Naive B cell (primary cell): Measurements from ENCODE around the gene WFS1. TPM values are rescaled to one million over a fixed set of nuclear protein-coding genes. Genes with fewer than 3 reads are reported as not detected.

Experiments used
- ATAC-seq, 2 donors: fragments of 150-1000 bp; cut with Tn5 transposase; 2 replicates each; pipeline ENCODE4 v1.10.0; 2021; ENCODE audit warnings: low read depth in 2 of 2, mild to moderate bottlenecking in 2 of 2, moderate library complexity in 2 of 2
- DNase-seq: peaks from one replicate; pipeline ENCODE4 v3.0.0; 2022
- H3K27ac Mint-ChIP-seq, 6 donors: one replicate each; pipeline ENCODE4 v1.8.0; 2020 to 2022; ENCODE audit warnings: mild to moderate bottlenecking in 6 of 6, mixed read lengths in 6 of 6, moderate library complexity in 5 of 6, inconsistent platforms in 2 of 6
- H3K27me3 Mint-ChIP-seq, 3 donors: one replicate each; pipeline ENCODE4 v1.8.0; 2021 to 2022; ENCODE audit warnings: mixed read lengths in 3 of 3, mild to moderate bottlenecking in 1 of 3
- H3K36me3 Mint-ChIP-seq, 2 donors: one replicate each; pipeline ENCODE4 v1.8.0; 2020 to 2022; ENCODE audit warnings: mixed read lengths in 2 of 2, inconsistent platforms in 1 of 2, mild to moderate bottlenecking in 1 of 2
- H3K4me1 Mint-ChIP-seq, 3 donors: one replicate each; pipeline ENCODE4 v1.8.0; 2020 to 2022; ENCODE audit warnings: mixed read lengths in 3 of 3, inconsistent platforms in 1 of 3, mild to moderate bottlenecking in 1 of 3, moderate library complexity in 1 of 3
- H3K4me3 Mint-ChIP-seq, 8 donors: one replicate each; pipeline ENCODE4 v1.8.0; 2020 to 2022; ENCODE audit warnings: mild to moderate bottlenecking in 8 of 8, mixed read lengths in 8 of 8, moderate library complexity in 8 of 8, inconsistent platforms in 2 of 8
- H3K9me3 Mint-ChIP-seq, 7 donors: one replicate each; pipeline ENCODE4 v1.8.0; 2020 to 2022; ENCODE audit warnings: mixed read lengths in 7 of 7, mild to moderate bottlenecking in 5 of 7, inconsistent platforms in 2 of 7, moderate library complexity in 1 of 7
- polyA plus RNA-seq, 6 donors: library from polyadenylated mRNA; unstranded; fragments of 300-500 nt; fragmentation: Illumina TruSeq; gene quantifications; one replicate each; pipeline ENCODE4 v1.2.3, GENCODE V29; 2021; ENCODE audit warnings: low read depth in 6 of 6

WFS1 gene
- polyA plus RNA-seq, 6 donors from 2014 or later: 1.5 to 6.0 (median 3.1) TPM

- H3K4me3 Mint-ChIP-seq: peak overlapping the region in 1 of 8 donors; percentile 23
- peaks cover 0 to 25% (median 4%) of the 10 kb centered on the region in 7 donors for H3K9me3 Mint-ChIP-seq
- DNase-seq (no peak), ATAC-seq (no peak)
- H3K27me3 Mint-ChIP-seq: peaks cover 33 to 70% (median 68%) of the 10 kb centered on the region in 3 donors
- H3K36me3 Mint-ChIP-seq: peaks cover 0 to 8% of the 10 kb centered on the region in 2 donors
- peak overlapping the region in 2 of 6 donors; percentile 52 to 64 for H3K27ac Mint-ChIP-seq
- peaks cover 12 to 17% (median 17%) of the 10 kb centered on the region in 3 donors for H3K4me1 Mint-ChIP-seq
Observed at GRCh38 chr4:6335040-6335590, 65.5 kb downstream of the WFS1 start.

DNA sequence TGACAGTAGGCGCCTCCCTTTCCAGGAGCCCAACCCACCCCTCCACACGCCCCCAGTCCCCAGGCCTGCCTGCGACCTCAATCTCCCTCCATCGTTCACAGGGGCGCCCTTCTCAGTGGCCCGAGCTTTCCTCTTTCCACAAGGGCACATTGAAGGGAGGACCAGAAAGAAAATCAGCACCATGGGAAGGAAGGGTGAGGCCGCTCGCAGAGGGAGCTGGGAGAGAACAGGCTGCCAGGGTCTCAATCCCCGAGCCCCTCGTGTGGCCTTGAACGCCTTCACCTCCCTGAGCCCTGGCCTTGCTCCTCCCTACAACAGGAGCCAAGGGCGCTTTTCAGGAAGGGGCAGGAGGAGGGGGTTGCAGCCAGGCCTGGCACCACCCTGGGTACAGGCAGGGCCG, 66.5 kb downstream of the WFS1 start:
- Mint-ChIP-seq H3K36me3 (peaks cover 0 to 8% of the 10 kb centered on the region in 2 donors), H3K9me3 (peaks cover 0 to 23% (median 4%) of the 10 kb centered on the region in 7 donors), H3K4me1 (peaks cover 12 to 17% (median 17%) of the 10 kb centered on the region in 3 donors), H3K4me3 (no peak overlapping the region), H3K27ac (no peak overlapping the region), H3K27me3 (peaks cover 23 to 72% (median 72%) of the 10 kb centered on the region in 3 donors)
- DNase-seq (no peak), ATAC-seq (no peak)

DNA sequence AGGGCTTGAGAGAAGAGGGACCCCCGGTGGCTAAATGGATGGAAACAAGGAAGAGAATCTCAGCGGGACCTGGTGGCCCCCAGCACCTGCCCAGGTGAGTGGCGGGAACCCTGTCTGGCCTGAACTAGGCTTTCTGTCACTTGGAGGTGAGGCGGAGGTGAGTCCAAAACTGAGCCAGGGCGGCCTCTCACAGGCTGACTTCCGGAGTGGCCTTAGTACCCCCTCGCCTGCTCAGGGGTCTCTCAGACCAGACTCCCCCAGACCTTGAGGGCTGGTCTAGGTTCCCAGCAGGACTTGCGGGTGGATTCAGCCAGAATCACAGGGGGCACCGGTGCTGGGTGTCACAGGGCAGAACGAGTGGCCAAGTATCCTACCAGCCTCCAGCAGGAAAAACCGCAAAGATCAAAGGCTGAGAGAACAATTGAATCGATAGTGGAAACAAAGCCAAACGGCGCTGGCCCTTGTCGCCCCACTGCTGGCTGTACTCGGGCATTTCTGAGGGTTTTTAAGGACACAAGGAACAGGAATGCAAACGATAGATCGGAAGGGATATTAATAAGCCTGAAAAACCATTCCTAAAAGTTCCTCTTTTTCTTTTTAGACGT, 67.8 kb downstream of the WFS1 start:
- Mint-ChIP-seq H3K4me1 (peaks cover 12 to 17% (median 17%) of the 10 kb centered on the region in 3 donors), H3K36me3 (peaks cover 0 to 8% of the 10 kb centered on the region in 2 donors), H3K27ac (no peak overlapping the region), H3K27me3 (peaks cover 32 to 77% (median 71%) of the 10 kb centered on the region in 3 donors), H3K4me3 (peak overlapping the region in 1 of 8 donors; percentile 13), H3K9me3 (peaks cover 0 to 14% (median 0%) of the 10 kb centered on the region in 7 donors)
- ATAC-seq (no peak), DNase-seq (no peak)

DNA sequence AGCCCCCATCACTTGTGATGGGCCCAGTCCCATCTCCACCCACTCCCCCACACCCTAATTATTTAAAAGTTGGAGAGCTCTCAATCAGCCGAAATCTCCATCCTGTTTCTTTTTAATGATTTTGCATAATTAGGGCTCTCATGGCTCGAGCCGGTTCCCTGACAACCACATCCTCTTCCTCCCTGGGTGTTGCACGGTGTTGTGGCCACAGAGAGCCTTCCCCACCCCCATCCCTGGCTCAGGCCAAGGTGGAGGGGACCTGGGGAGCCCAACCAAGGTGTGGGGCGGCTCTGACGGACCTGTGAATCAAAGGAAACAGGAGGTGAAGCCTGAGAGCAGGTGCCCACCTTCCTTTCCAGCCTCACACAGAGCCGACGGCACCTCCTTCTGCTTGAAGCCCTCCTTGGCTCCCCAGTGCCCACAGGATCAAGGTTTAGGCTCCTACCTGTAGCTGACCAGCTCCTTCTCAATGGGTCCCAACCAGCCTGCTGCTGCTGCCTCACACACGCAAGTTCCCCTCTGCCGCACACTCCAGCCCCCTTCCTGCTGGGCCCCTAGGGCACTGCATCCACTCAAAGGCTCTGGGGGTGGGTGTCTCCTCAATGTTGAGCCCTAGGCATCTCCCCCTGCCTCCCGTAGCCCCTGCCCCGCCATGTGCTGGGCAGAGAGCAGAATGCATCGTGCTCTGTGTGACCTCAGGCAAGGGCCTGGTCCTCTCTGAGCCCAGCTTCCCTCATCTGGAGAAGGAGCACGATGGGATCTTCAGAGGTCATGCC, 68.7 kb downstream of the WFS1 start:
- peaks cover 0 to 14% (median 0%) of the 10 kb centered on the region in 7 donors for H3K9me3 Mint-ChIP-seq
- no peak for ATAC-seq
- H3K36me3 Mint-ChIP-seq: peaks cover 0 to 8% of the 10 kb centered on the region in 2 donors
- H3K27me3 Mint-ChIP-seq: peaks cover 28 to 70% (median 61%) of the 10 kb centered on the region in 3 donors
- no peak for DNase-seq
- no peak overlapping the region for H3K27ac Mint-ChIP-seq
- peaks cover 12 to 17% (median 17%) of the 10 kb centered on the region in 3 donors for H3K4me1 Mint-ChIP-seq
- H3K4me3 Mint-ChIP-seq: peak overlapping the region in 3 of 8 donors; percentile 13 to 65 (median 29)

DNA sequence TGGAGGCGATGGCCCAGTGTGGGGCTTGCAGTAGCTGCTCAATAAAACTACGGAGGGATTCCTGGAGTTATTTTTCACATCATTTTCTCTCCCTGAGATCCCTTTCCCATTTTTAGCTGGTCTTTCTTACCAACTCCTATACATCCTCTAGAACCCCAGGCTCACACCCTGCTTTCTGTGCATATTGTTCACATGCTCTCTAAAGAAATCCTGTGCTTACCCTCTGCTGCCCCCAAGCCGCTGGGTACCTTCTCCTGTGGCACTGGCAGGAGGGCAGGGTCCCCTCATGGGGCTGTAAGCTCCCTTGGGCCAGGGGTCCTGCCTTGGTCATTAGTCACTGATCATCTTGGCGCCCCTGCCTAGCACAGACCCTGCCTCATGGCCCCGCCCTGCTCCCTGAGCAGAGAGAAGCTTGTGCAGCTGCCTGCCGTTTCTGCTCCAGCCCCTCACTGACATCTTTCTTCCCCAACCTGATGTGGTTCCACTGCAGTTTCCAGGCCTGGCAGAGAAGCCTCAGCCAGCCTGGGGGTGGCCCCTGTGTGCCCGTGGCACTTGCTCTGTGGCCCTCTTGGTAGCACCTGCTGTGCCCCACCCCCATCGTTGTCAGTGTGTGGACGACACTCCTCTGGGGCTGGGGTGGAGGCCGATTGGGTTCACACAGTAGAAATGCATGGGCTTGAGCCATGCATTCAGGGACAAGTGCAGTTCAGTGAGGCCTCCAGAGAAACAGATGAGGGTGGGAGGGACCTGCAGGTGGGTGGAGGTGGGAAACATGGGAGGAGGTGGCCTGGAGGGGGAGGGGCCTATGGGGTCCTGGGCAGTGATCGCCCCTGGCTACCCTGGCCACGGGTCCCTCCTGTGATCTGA, 69.5 kb downstream of the WFS1 start:
- H3K4me3 Mint-ChIP-seq: peak overlapping the region in 1 of 8 donors; percentile 68
- ATAC-seq: no peak
- no peak for DNase-seq
- peaks cover 0 to 9% (median 0%) of the 10 kb centered on the region in 7 donors for H3K9me3 Mint-ChIP-seq
- H3K4me1 Mint-ChIP-seq: peaks cover 12 to 17% (median 17%) of the 10 kb centered on the region in 3 donors
- peaks cover 28 to 70% (median 60%) of the 10 kb centered on the region in 3 donors for H3K27me3 Mint-ChIP-seq
- H3K36me3 Mint-ChIP-seq: peaks cover 0 to 8% of the 10 kb centered on the region in 2 donors
- peak overlapping the region in 1 of 6 donors; percentile 17 for H3K27ac Mint-ChIP-seq

DNA sequence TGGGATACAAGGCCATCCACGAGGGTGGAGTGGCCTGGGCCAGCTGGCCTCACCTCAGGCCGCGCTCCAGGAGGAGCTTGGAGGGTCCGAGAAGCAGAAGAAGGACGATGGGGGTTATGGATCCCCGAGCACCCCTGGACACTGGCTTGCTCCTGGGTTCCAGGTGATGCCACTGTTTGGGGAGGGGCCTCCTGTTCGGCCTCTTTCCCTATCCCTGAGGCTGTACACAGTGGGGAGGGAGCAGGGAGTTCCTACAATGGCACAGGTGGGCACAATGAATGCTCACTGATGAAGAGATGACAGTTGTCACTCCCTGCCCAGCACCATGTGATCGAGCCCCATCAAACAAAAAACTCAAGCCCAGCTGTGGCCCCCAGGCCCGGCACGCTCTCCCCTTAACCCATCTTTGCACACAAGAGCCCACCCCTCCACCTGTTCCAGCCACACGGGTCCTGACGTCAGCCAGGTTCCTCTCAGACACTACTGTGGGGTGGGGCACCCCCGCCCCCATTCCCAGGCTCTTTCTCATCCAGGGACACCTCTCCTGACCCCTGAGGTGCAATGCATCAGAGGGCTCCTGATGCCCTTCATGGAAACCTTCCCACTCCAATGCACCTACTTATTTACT, 70.3 kb downstream of the WFS1 start:
- Mint-ChIP-seq H3K36me3 (peaks cover 0 to 8% of the 10 kb centered on the region in 2 donors), H3K27ac (no peak overlapping the region), H3K4me1 (peaks cover 12 to 17% (median 17%) of the 10 kb centered on the region in 3 donors), H3K9me3 (peaks cover 0 to 4% (median 0%) of the 10 kb centered on the region in 7 donors), H3K4me3 (no peak overlapping the region), H3K27me3 (peaks cover 31 to 66% (median 53%) of the 10 kb centered on the region in 3 donors)
- DNase-seq (no peak), ATAC-seq (no peak)

- Mint-ChIP-seq H3K27ac (no peak overlapping the region), H3K4me3 (no peak overlapping the region), H3K36me3 (peaks cover 0 to 8% of the 10 kb centered on the region in 2 donors)
Observed at GRCh38 chr4:6340446-6341015, 70.9 kb downstream of the WFS1 start.

DNA sequence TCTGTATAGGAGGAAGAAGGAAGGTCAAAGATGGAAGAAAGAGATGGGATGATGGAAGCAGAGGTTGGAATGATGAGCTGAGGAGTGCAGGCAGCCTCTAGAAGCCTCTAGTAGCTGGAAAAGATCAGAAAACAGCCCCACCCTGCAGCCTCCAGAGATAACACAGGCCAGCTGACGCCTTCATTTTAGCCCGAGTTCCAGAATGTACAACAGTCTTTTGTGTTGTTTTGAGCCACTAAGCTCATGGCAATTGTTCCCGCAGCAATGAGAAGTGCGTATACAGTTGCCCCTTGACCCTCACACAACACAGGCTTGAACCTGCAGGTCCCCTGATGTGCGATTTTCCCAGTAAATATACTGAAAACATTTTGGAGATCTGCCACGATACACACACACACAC, 72.0 kb downstream of the WFS1 start:
- Mint-ChIP-seq H3K4me3 (no peak overlapping the region), H3K4me1 (peaks cover 12 to 17% (median 17%) of the 10 kb centered on the region in 3 donors), H3K36me3 (peaks cover 0 to 8% of the 10 kb centered on the region in 2 donors), H3K27me3 (peaks cover 27 to 51% (median 41%) of the 10 kb centered on the region in 3 donors), H3K9me3 (peaks cover 0 to 3% (median 0%) of the 10 kb centered on the region in 7 donors), H3K27ac (no peak overlapping the region)
- DNase-seq (no peak), ATAC-seq (no peak)

More at GRCh38 chr4:6340446-6341015, 70.9 kb downstream of the WFS1 start:
- ATAC-seq (no peak), DNase-seq (no peak)
- Mint-ChIP-seq H3K27me3 (peaks cover 27 to 60% (median 47%) of the 10 kb centered on the region in 3 donors), H3K4me1 (peaks cover 12 to 17% (median 17%) of the 10 kb centered on the region in 3 donors), H3K9me3 (peaks cover 0 to 2% (median 0%) of the 10 kb centered on the region in 7 donors)

GRCh38 chr4:6342530-6343293, 73.1 kb downstream of the WFS1 start:
- Mint-ChIP-seq H3K36me3 (peaks cover 0 to 8% of the 10 kb centered on the region in 2 donors), H3K4me3 (no peak overlapping the region), H3K9me3 (peaks cover 0 to 3% (median 0%) of the 10 kb centered on the region in 7 donors), H3K27ac (no peak overlapping the region), H3K4me1 (peaks cover 7 to 17% (median 10%) of the 10 kb centered on the region in 3 donors), H3K27me3 (peaks cover 20 to 41% (median 32%) of the 10 kb centered on the region in 3 donors)
- no peak for ATAC-seq
- no peak for DNase-seq

DNA sequence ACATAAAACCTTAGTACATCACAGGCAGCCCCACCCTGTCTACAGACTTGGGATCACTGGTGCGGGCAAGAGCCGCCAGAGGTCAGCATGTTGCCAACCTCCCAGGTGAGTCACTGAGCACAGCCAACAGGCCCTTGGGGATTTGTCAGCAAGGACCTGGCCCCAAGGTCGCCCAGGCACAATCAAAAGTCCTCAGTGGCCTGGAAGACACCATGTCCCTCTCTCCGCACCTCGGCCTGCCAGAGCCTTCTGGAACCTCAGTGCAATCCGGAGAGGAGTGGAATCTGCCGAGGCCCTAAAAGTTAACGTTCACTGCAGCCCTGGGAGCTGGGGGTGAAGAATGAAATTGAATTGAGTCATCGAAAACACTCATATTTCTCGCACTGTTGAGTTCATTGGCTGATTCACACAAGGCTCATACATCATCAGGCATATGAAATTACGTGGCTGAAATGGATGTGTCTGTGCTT, 74.3 kb downstream of the WFS1 start:
- peaks cover 16 to 29% (median 25%) of the 10 kb centered on the region in 3 donors for H3K27me3 Mint-ChIP-seq
- H3K4me1 Mint-ChIP-seq: peaks cover 0 to 5% (median 0%) of the 10 kb centered on the region in 3 donors
- H3K9me3 Mint-ChIP-seq: peaks cover 0 to 3% (median 0%) of the 10 kb centered on the region in 7 donors
- H3K27ac Mint-ChIP-seq: no peak overlapping the region
- DNase-seq (no peak), ATAC-seq (no peak)
- peaks cover 0 to under 1% of the 10 kb centered on the region in 2 donors for H3K36me3 Mint-ChIP-seq
- H3K4me3 Mint-ChIP-seq: no peak overlapping the region

DNA sequence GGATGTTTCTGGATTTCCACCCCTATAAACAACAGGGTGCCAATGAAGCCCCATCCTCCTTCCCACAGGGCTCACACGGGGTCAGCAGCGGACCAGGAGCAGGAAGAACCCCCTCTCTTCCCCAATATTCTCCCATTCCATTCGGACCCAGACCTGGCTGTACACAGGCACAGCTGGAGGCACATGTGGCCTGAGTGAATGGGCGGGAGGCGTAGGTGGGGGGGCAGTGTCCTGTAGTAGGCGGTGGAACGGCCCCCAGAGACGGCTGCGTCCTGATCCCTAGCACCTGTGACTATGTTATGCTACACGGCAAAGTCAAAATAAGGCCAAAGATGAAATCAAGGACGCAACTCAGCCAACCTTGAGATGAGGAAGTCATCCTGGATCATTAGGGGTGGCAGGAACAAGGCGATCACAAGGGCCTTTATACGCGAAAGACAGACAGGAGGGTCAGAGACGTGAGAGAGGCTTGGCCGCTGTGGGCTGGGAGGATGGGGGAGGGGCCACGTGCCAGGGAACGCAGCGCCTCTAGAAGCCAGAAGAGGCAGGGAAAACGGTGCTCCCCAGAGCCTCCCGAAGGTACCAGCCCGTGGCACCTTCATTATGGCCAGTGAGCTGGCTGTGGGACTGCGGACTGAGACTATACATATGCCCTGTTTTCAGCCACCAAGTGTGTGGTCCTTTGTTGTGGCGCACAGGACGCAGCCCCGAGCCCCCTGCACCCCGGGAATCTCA, 75.6 kb downstream of the WFS1 start:
- peaks cover 13 to 16% (median 16%) of the 10 kb centered on the region in 3 donors for H3K27me3 Mint-ChIP-seq
- H3K4me1 Mint-ChIP-seq: no peaks in the 10 kb centered on the region
- ATAC-seq (no peak), DNase-seq (no peak)
- H3K9me3 Mint-ChIP-seq: peaks cover 0 to 3% (median 0%) of the 10 kb centered on the region in 7 donors
- H3K36me3 Mint-ChIP-seq: no peaks in the 10 kb centered on the region
- H3K4me3 Mint-ChIP-seq: no peak overlapping the region
- no peak overlapping the region for H3K27ac Mint-ChIP-seq
